GM12878 (cell line): ENCODE data around the gene C14orf119. TPM values are rescaled to one million over a fixed set of nuclear protein-coding genes. Genes with fewer than 3 reads are reported as not detected.

ENCODE experiments used
- ATAC-seq: fragments of 200-7000 bp; cut with Tn5 transposase; 3 replicates; pipeline ENCODE4 v1.9.1; 2020; ENCODE audit warnings: mild to moderate bottlenecking, moderate library complexity
- BruUV-seq: library from RNA; stranded (reverse); fragments of 400-500 nt; replicated peaks from 2 replicates; lab custom pipeline; 2021; lab: Mats Ljungman, UMichigan
- CTCF ChIA-PET: fragments of 300-600 bp; sonication (Branson Sonifier 250); formaldehyde crosslinking; extraction: SDS; loops from one replicate; lab custom pipeline; 2021; ENCODE audit warnings: inconsistent platforms; lab: Yijun Ruan, JAX
- POLR2A ChIA-PET: fragments of 350-600 bp; formaldehyde crosslinking; extraction: SDS; loops from one replicate; lab custom pipeline; 2021; ENCODE audit warnings: inconsistent platforms; lab: Charles Lee
- RAD21 ChIA-PET: fragments of 300-600 bp; sonication (Branson Sonifier 250); formaldehyde crosslinking; loops from one replicate; lab custom pipeline; 2023; ENCODE audit warnings: antibody characterized with exemption; ENCODE audit not compliant: unreplicated experiment; lab: Charles Lee
- SMC1A ChIA-PET: fragments of 300-600 bp; sonication (Branson Sonifier 250); formaldehyde crosslinking; loops from one replicate; lab custom pipeline; 2023; ENCODE audit not compliant: unreplicated experiment, uncharacterized antibody; lab: Charles Lee
- DNase-seq: peaks from one replicate; pipeline ENCODE4 v3.0.0-alpha.2; 2011; ENCODE audit warnings: low read depth, low spot score
- FAIRE-seq: peaks from 3 replicates; lab custom pipeline; 2011; peaks lifted over from hg19 to GRCh38; lab: Jason Lieb, UNC
- H2AFZ ChIP-seq: 2 replicates; pipeline ENCODE4 v1.6.0; 2011; ENCODE audit warnings: low read depth, low read length, control low read depth; ENCODE audit not compliant: control insufficient read depth
- H3K27ac ChIP-seq: 2 replicates; pipeline ENCODE4 v1.5.1; 2011; ENCODE audit warnings: control low read depth; ENCODE audit not compliant: control insufficient read depth, insufficient read depth
- H3K27me3 ChIP-seq, 2 experiments: replicated peaks in 1 of 2; 2 replicates each; pipeline versions ENCODE4 v1.6.0 to v1.6.1; 2011; ENCODE audit warnings: low read length in 1 of 2; ENCODE audit not compliant: control insufficient read depth in 2 of 2, insufficient read depth in 2 of 2
- H3K36me3 ChIP-seq, 2 experiments: 2 replicates each; pipeline ENCODE4 v1.5.1; 2011; ENCODE audit warnings: low read length in 1 of 2; ENCODE audit not compliant: control insufficient read depth in 2 of 2, insufficient read depth in 2 of 2
- H3K4me1 ChIP-seq: 2 replicates; pipeline ENCODE4 v1.6.1; 2011; ENCODE audit warnings: mild to moderate bottlenecking, low read length, moderate library complexity, mixed read lengths; ENCODE audit not compliant: control insufficient read depth, insufficient read depth
- H3K4me2 ChIP-seq: 2 replicates; pipeline ENCODE4 v1.6.0; 2011; ENCODE audit warnings: control low read depth; ENCODE audit not compliant: control insufficient read depth, insufficient read depth
- H3K4me3 ChIP-seq: fragments of 200-600 bp; sonication (generic); 2 replicates; pipeline ENCODE4 v1.5.1; 2016
- H3K79me2 ChIP-seq: 2 replicates; pipeline ENCODE4 v1.6.0; 2011; ENCODE audit warnings: low read length; ENCODE audit not compliant: control insufficient read depth, insufficient read depth
- H3K9ac ChIP-seq: 2 replicates; pipeline ENCODE4 v1.8.0; 2011; ENCODE audit warnings: low read length, control low read depth, mixed read lengths; ENCODE audit not compliant: control insufficient read depth, insufficient read depth
- H3K9me3 ChIP-seq: replicated peaks from 3 replicates; pipeline ENCODE4 v1.5.1; 2011; ENCODE audit warnings: mild to moderate bottlenecking, low read length; ENCODE audit not compliant: control insufficient read depth, insufficient read depth
- H4K20me1 ChIP-seq: 2 replicates; pipeline ENCODE4 v1.6.0; 2011; ENCODE audit not compliant: control insufficient read depth, insufficient read depth
- BHLHE40 ChIP-seq, 2 experiments: fragments of 450-650 bp in 1 of 2; IDR thresholded peaks; 2 replicates each; pipeline ENCODE4 v1.6.1; 2011 to 2017; ENCODE audit warnings: low read depth in 2 of 2, borderline replicate concordance in 1 of 2, improper control_type of control experiment in 1 of 2, low read length in 1 of 2, mild to moderate bottlenecking in 1 of 2
- FOXK2 ChIP-seq: fragments of 450-650 bp; IDR thresholded peaks from 2 replicates; pipeline ENCODE4 v1.6.1; 2017; ENCODE audit warnings: mild to moderate bottlenecking, moderate library complexity
- MEF2A ChIP-seq: IDR thresholded peaks from 2 replicates; pipeline ENCODE4 v1.6.1; 2011; ENCODE audit warnings: low read depth, mild to moderate bottlenecking, low read length, moderate library complexity; ENCODE audit not compliant: insufficient read depth
- RAD21 ChIP-seq: IDR thresholded peaks from 2 replicates; pipeline ENCODE4 v1.6.1; 2011; ENCODE audit warnings: mild to moderate bottlenecking, low read depth, low read length, moderate library complexity; ENCODE audit not compliant: insufficient read depth
- RFX5 ChIP-seq: IDR thresholded peaks from 2 replicates; pipeline ENCODE4 v1.6.1; 2011; ENCODE audit warnings: low read depth, low read length, improper control_type of control experiment
- SMAD1 ChIP-seq: fragments of 450-650 bp; IDR thresholded peaks from 2 replicates; pipeline ENCODE4 v1.6.1; 2018; ENCODE audit warnings: mild to moderate bottlenecking, low read depth; ENCODE audit not compliant: partially characterized antibody
- SMC3 ChIP-seq: IDR thresholded peaks from 2 replicates; pipeline ENCODE4 v1.6.1; 2011; ENCODE audit warnings: low read length, improper control_type of control experiment, borderline replicate concordance
- TCF7 ChIP-seq: IDR thresholded peaks from 2 replicates; pipeline ENCODE4 v1.6.1; 2014; ENCODE audit warnings: antibody characterized with exemption, borderline replicate concordance
- ZBED1 ChIP-seq: IDR thresholded peaks from 2 replicates; pipeline ENCODE4 v1.6.1; 2016; ENCODE audit warnings: borderline replicate concordance
- ZNF687 ChIP-seq: fragments of 450-650 bp; IDR thresholded peaks from 2 replicates; pipeline ENCODE4 v1.6.1; 2017; ENCODE audit warnings: mild to moderate bottlenecking, moderate library complexity
- WGBS: methylation state at CpG from one replicate; pipeline ENCODE4 v1.1.6; 2016; ENCODE audit warnings: low lambda C conversion rate; ENCODE audit not compliant: insufficient replicate concordance, insufficient coverage; ENCODE audit errors: missing lambda C conversion rate; 5-methylcytosine and 5-hydroxymethylcytosine counted together
- in situ Hi-C: fragments of 300-500 bp; cut with MboI; formaldehyde crosslinking; loops from 9 replicates; pipeline ENCODE4 v1.14.3; 2018; ENCODE audit warnings: mixed read lengths
- intact Hi-C: fragments of 100-400 bp; cut with micrococcal nuclease; formaldehyde crosslinking; loops from one replicate; pipeline ENCODE4 v1.14.2; 2022; ENCODE audit not compliant: unreplicated experiment
- polyA plus RNA-seq, 11 experiments: library from polyadenylated mRNA; depleted of rRNA in 4 of 11; unstranded in 6 of 11; stranded (reverse) in 5 of 11; fragments of >200 nt; fragmentation: Nextera tagmentation in 4 of 11; fragmentation: Illumina TruSeq in 1 of 11; extraction: Ambion mirVana in 4 of 11; extraction: Trizol in 1 of 11; gene quantifications; 1 replicate in 1 of 11; 2 replicates in 10 of 11; pipeline versions ENCODE4 v1.2.1 to v1.2.3, GENCODE V29; 2011 to 2016; ENCODE audit warnings: inconsistent platforms in 2 of 11, missing spikeins in 2 of 11, low read depth in 1 of 11
- total RNA-seq, 4 experiments: library from RNA; depleted of rRNA in 3 of 4; stranded (reverse); fragments of >200 nt in 3 of 4; fragmentation: Illumina TruSeq in 1 of 4; extraction: Trizol in 1 of 4; gene quantifications; 2 replicates each; pipeline versions ENCODE4 v1.2.1 to v1.2.3, GENCODE V29; 2013 to 2021
- TF ChIP-seq, protein P1 (sequence below): fragments of 450-650 bp; IDR thresholded peaks from 2 replicates; pipeline ENCODE4 v1.6.1; 2016; ENCODE audit warnings: mild to moderate bottlenecking, moderate library complexity, borderline replicate concordance

The C14orf119 gene
- total and polyA plus RNA-seq, 10 of the 15 experiments (the other 5 are each of a cell fraction or from before 2014, with no cell fraction given), result 32.3 to 228 (median 57.6) TPM

GRCh38 chr14:23049011-23049410, 46.3 kb upstream of the C14orf119 start (continued):
- TF ChIP-seq, protein P1, sequence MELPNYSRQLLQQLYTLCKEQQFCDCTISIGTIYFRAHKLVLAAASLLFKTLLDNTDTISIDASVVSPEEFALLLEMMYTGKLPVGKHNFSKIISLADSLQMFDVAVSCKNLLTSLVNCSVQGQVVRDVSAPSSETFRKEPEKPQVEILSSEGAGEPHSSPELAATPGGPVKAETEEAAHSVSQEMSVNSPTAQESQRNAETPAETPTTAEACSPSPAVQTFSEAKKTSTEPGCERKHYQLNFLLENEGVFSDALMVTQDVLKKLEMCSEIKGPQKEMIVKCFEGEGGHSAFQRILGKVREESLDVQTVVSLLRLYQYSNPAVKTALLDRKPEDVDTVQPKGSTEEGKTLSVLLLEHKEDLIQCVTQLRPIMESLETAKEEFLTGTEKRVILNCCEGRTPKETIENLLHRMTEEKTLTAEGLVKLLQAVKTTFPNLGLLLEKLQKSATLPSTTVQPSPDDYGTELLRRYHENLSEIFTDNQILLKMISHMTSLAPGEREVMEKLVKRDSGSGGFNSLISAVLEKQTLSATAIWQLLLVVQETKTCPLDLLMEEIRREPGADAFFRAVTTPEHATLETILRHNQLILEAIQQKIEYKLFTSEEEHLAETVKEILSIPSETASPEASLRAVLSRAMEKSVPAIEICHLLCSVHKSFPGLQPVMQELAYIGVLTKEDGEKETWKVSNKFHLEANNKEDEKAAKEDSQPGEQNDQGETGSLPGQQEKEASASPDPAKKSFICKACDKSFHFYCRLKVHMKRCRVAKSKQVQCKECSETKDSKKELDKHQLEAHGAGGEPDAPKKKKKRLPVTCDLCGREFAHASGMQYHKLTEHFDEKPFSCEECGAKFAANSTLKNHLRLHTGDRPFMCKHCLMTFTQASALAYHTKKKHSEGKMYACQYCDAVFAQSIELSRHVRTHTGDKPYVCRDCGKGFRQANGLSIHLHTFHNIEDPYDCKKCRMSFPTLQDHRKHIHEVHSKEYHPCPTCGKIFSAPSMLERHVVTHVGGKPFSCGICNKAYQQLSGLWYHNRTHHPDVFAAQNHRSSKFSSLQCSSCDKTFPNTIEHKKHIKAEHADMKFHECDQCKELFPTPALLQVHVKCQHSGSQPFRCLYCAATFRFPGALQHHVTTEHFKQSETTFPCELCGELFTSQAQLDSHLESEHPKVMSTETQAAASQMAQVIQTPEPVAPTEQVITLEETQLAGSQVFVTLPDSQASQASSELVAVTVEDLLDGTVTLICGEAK, result no peak
- TF ChIP-seq SMAD1, result no peak
- TF ChIP-seq SMC3, result no peak
- no peak for TF ChIP-seq ZBED1

- ATAC-seq (no peak), FAIRE-seq (no peak), DNase-seq (no peak)
- ChIA-PET CTCF (interaction anchor here (0.9 to 18.3 kb wide), 6 partner anchors 11 to 122 kb away, joined by 3 to 853 read pairs (median 4); partner anchors contain the start of gene AJUBA), RAD21 (interaction anchor here (0.6 to 10.8 kb wide), 4 partner anchors 57 to 234 kb away, joined by 3 to 224 read pairs (median 11); partner anchors contain the start of gene AJUBA), SMC1A (interaction anchor here (1.0 to 6.7 kb wide), 5 partner anchors 18 to 66 kb away, joined by 3 to 77 read pairs (median 4); no protein-coding TSS in a partner anchor), POLR2A (interaction anchor here (1.0 to 2.7 kb wide), 2 partner anchors 45 to 55 kb away, joined by 3 to 8 read pairs; no protein-coding TSS in a partner anchor)
- Histone ChIP-seq H3K27ac (no peak overlapping the region), H3K9me3 (no peaks in the 10 kb centered on the region), H2AFZ (no peak overlapping the region), H3K27me3 (no peaks in the 10 kb centered on the region), H3K4me1 (peaks cover 6% of the 10 kb centered on the region), H3K36me3 (no peaks in the 10 kb centered on the region), H3K4me2 (no peak overlapping the region), H3K4me3 (no peak overlapping the region), H3K79me2 (no peaks in the 10 kb centered on the region), H3K9ac (no peak overlapping the region), H4K20me1 (no peaks in the 10 kb centered on the region)
- BruUV-seq, result no TSS peak
- intact Hi-C loops, result no loop called here
- in situ Hi-C loops, result loop anchor here (5.0 kb wide), 1 partner anchor 59 kb away; no protein-coding TSS in a partner anchor
- 36% methylated on average over 5 of the region's 5 CpGs for WGBS
- no peak for TF ChIP-seq ZNF687
- no peak for TF ChIP-seq BHLHE40 (IDR thresholded peaks at IDR 0.05; ENCODE audit: borderline replicate concordance in 1 of 2, low read depth in 2 of 2, low read length in 1 of 2)
- no peak for TF ChIP-seq RFX5
- no peak for TF ChIP-seq FOXK2
- no peak for TF ChIP-seq MEF2A
- TF ChIP-seq TCF7, result no peak
- no peak for TF ChIP-seq RAD21
Measured at GRCh38 chr14:23051141-23052057, 43.9 kb upstream of the C14orf119 start.
